K562 (cell line): Measurements from ENCODE around the gene ATP6V1F. TPM values are rescaled to one million over a fixed set of nuclear protein-coding genes. Genes with fewer than 3 reads are reported as not detected.

Experiments
- ARID3A ChIP-seq: IDR thresholded peaks from 2 replicates; pipeline ENCODE4 v1.6.1; 2012; ENCODE audit warnings: low read depth, low read length, improper control_type of control experiment, borderline replicate concordance
- CC2D1A ChIP-seq: fragments of 450-650 bp; IDR thresholded peaks from 2 replicates; pipeline ENCODE4 v1.6.1; 2017; ENCODE audit warnings: mild to moderate bottlenecking
- CCNT2 ChIP-seq: IDR thresholded peaks from 2 replicates; pipeline ENCODE4 v1.6.1; 2011; ENCODE audit warnings: borderline replicate concordance, low read depth, mild to moderate bottlenecking, moderate library complexity, mixed read lengths, low read length; ENCODE audit not compliant: insufficient read length; ENCODE audit errors: extremely low read depth
- CREM ChIP-seq: IDR thresholded peaks from 2 replicates; pipeline ENCODE4 v1.6.1; 2014; ENCODE audit warnings: antibody characterized with exemption, low read depth
- E2F1 ChIP-seq: sonication (generic); formaldehyde crosslinking; IDR thresholded peaks from 2 replicates; pipeline ENCODE4 v1.8.1; 2023; ENCODE audit warnings: mild to moderate bottlenecking, missing genetic modification reagents, moderate library complexity
- GTF2A2 ChIP-seq: IDR thresholded peaks from 2 replicates; pipeline ENCODE4 v1.6.1; 2016; ENCODE audit warnings: mild to moderate bottlenecking, missing genetic modification characterization, missing compliant biosample characterization
- HDAC3 ChIP-seq: fragments of 450-650 bp; IDR thresholded peaks from 2 replicates; pipeline ENCODE4 v1.6.1; 2018; ENCODE audit warnings: borderline replicate concordance, mild to moderate bottlenecking, moderate library complexity; ENCODE audit not compliant: partially characterized antibody
- HMBOX1 ChIP-seq: sonication (generic); IDR thresholded peaks from 2 replicates; pipeline ENCODE4 v1.6.1; 2016
- KLF16 ChIP-seq: IDR thresholded peaks from 2 replicates; pipeline ENCODE4 v1.6.1; 2016; ENCODE audit warnings: antibody characterized with exemption
- MEIS2 ChIP-seq: fragments of 450-650 bp; IDR thresholded peaks from 2 replicates; pipeline ENCODE4 v1.6.1; 2014; ENCODE audit warnings: mild to moderate bottlenecking; ENCODE audit not compliant: partially characterized antibody
- MXI1 ChIP-seq: IDR thresholded peaks from 2 replicates; pipeline ENCODE4 v1.6.1; 2011; ENCODE audit warnings: low read depth, mild to moderate bottlenecking, improper control_type of control experiment, low read length
- MYC ChIP-seq, 2 experiments: fragments of 250-450 bp in 1 of 2; sonication (Bioruptor Pico) in 1 of 2; IDR thresholded peaks; 2 replicates each; pipeline versions ENCODE4 v1.5.1 to v1.6.1; 2012 to 2021; ENCODE audit warnings: low read depth in 2 of 2, borderline replicate concordance in 1 of 2, improper control_type of control experiment in 1 of 2, low read length in 1 of 2, mild to moderate bottlenecking in 1 of 2, moderate library complexity in 1 of 2
- NR1H2 ChIP-seq: sonication (generic); formaldehyde crosslinking; IDR thresholded peaks from 2 replicates; pipeline ENCODE4 v1.4.0; 2020; ENCODE audit warnings: mild to moderate bottlenecking, missing genetic modification reagents
- SREBF2 ChIP-seq: sonication (generic); formaldehyde crosslinking; IDR thresholded peaks from 2 replicates; pipeline ENCODE4 v1.4.0; 2020; ENCODE audit warnings: mild to moderate bottlenecking, missing genetic modification reagents
- U2AF1 ChIP-seq: fragments of 200-400 bp; formaldehyde crosslinking; optimal IDR thresholded peaks from 2 replicates; pipeline ENCODE3; 2017; ENCODE audit warnings: mild to moderate bottlenecking, low read depth, low read length, moderate library complexity
- ZBTB1 ChIP-seq: sonication (generic); formaldehyde crosslinking; IDR thresholded peaks from 2 replicates; pipeline ENCODE4 v1.8.1; 2023; ENCODE audit warnings: missing genetic modification reagents, low read depth, mild to moderate bottlenecking, borderline replicate concordance
- ZC3H11A ChIP-seq: IDR thresholded peaks from 2 replicates; pipeline ENCODE4 v1.6.1; 2012; ENCODE audit warnings: low read depth, low read length, improper control_type of control experiment
- ZNF408 ChIP-seq: fragments of 250-450 bp; sonication (Bioruptor Pico); IDR thresholded peaks from 2 replicates; pipeline ENCODE4 v1.4.0; 2020; ENCODE audit warnings: low read depth, mild to moderate bottlenecking, moderate library complexity
- ZNF609 ChIP-seq: sonication (generic); formaldehyde crosslinking; IDR thresholded peaks from 2 replicates; pipeline ENCODE4 v1.8.1; 2023; ENCODE audit warnings: missing genetic modification reagents, mild to moderate bottlenecking, borderline replicate concordance
- ZNF75A ChIP-seq: fragments of 450-650 bp; formaldehyde crosslinking; IDR thresholded peaks from 2 replicates; pipeline ENCODE4 v1.4.0; 2020; ENCODE audit warnings: mild to moderate bottlenecking
- polyA plus RNA-seq, 8 experiments: library from polyadenylated mRNA; depleted of rRNA in 4 of 8; stranded (reverse) in 5 of 8; unstranded in 3 of 8; fragments of >200 nt; fragmentation: Nextera tagmentation in 2 of 8; fragmentation: Illumina TruSeq in 1 of 8; extraction: Ambion mirVana in 2 of 8; extraction: Trizol in 1 of 8; gene quantifications; 2 replicates each; pipeline versions ENCODE4 v1.2.1 to v1.2.3, GENCODE V29; 2011 to 2014; ENCODE audit warnings: inconsistent platforms in 1 of 8, missing spikeins in 1 of 8
- total RNA-seq, 7 experiments: library from RNA; depleted of rRNA in 6 of 7; stranded (reverse); fragments of >200 nt in 6 of 7; fragmentation: Illumina TruSeq in 2 of 7; extraction: Trizol in 2 of 7; gene quantifications; 2 replicates each; pipeline versions ENCODE4 v1.2.1 to v1.2.3, GENCODE V29; 2011 to 2021; ENCODE audit warnings: low replicate concordance in 1 of 7

Gene ATP6V1F
- total and polyA plus RNA-seq, 9 of the 15 experiments (the other 6 are each of a cell fraction or from before 2014, with no cell fraction given), result 206 to 1,123 (median 542) TPM

DNA sequence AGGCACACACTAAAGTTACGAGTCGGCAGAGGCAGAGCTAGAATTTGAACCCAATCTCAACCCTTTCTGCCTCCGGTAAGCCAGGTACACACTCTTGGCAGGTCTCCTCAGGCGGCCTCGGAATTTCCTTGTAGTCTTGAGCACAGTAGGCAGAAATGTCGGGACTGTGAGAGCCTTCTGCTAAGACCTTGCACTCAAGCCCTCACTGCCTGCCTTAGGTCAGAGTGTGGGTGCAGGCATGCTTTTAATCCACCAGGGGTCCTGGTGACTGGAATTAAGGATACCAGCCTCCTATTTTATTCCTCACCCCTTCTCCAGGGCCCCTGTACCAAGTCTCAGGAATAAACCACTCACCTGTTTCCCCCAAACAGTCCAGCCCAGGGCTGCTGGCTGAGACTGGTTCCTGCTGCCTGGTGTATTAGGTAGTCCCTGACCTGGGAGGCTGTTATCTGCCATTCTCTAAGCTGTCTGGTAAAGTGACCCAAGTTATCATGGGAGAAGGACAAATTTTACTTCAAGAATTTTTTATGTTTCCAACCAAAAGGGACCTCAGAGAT lies 855 bp downstream of the ATP6V1F start (continued):
- TF ChIP-seq HMBOX1 (peak; percentile 80), GTF2A2 (tag) (no peak), ZNF408 (CRISPR knock-in tag) (no peak), ZNF75A (CRISPR knock-in tag) (no peak), CCNT2 (no peak), MYC (IDR thresholded peaks at IDR 0.05; ENCODE audit: low read depth, low read length) (peak; percentile 27; the same call in 1 of the 2 replicates), MYC (CRISPR knock-in tag; IDR thresholded peaks at IDR 0.05; ENCODE audit: borderline replicate concordance, low read depth) (no peak), ZNF609 (CRISPR knock-in tag) (no peak), MEIS2 (no peak), ZC3H11A (no peak), NR1H2 (no peak), ARID3A (peak; percentile 98), MXI1 (no peak), HDAC3 (no peak), KLF16 (peak; percentile 75), CC2D1A (no peak), SREBF2 (CRISPR knock-in tag) (no peak), E2F1 (no peak), ZBTB1 (no peak), U2AF1 (no peak), CREM (peak; percentile 44; the same call in 1 of the 2 replicates)
